ENCODE measurements around the gene PCLO. TPM values are rescaled to one million over a fixed set of nuclear protein-coding genes. Genes with fewer than 3 reads are reported as not detected.

The PCLO gene
- total and polyA plus RNA-seq, 4 donors: 0.04 to 1.1 (median 0.48) TPM

- no peak for TF ChIP-seq RXRA (IDR thresholded peaks at IDR 0.05)
- no peak for TF ChIP-seq HNF4A (conservative IDR thresholded peaks at IDR 0.05)
- no peak for TF ChIP-seq HNF4G (IDR thresholded peaks at IDR 0.05)
- TF ChIP-seq, protein P1, sequence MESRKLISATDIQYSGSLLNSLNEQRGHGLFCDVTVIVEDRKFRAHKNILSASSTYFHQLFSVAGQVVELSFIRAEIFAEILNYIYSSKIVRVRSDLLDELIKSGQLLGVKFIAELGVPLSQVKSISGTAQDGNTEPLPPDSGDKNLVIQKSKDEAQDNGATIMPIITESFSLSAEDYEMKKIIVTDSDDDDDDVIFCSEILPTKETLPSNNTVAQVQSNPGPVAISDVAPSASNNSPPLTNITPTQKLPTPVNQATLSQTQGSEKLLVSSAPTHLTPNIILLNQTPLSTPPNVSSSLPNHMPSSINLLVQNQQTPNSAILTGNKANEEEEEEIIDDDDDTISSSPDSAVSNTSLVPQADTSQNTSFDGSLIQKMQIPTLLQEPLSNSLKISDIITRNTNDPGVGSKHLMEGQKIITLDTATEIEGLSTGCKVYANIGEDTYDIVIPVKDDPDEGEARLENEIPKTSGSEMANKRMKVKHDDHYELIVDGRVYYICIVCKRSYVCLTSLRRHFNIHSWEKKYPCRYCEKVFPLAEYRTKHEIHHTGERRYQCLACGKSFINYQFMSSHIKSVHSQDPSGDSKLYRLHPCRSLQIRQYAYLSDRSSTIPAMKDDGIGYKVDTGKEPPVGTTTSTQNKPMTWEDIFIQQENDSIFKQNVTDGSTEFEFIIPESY (IDR thresholded peaks at IDR 0.05): no peak
- TF ChIP-seq JUND (IDR thresholded peaks at IDR 0.05): no peak
- TF ChIP-seq NR2F2 (IDR thresholded peaks at IDR 0.05): no peak
- TF ChIP-seq SP1 (IDR thresholded peaks at IDR 0.05): no peak
These were observed 372.6 kb downstream of the PCLO start (continued) for GRCh38 chr7:82789883-82790609.

GRCh38 chr7:82778021-82778420 is 384.7 kb downstream of the PCLO start:
- Histone ChIP-seq H3K27me3 (ENCODE audit: control insufficient read depth in 4 of 4, insufficient read depth in 4 of 4, low read length in 3 of 4) (no peaks in the 10 kb centered on the region), H3K4me1 (ENCODE audit: control insufficient read depth in 4 of 4, insufficient read depth in 4 of 4, low read length in 3 of 4) (no peaks in the 10 kb centered on the region), H3K36me3 (ENCODE audit: control insufficient read depth in 4 of 4, insufficient read depth in 3 of 4, low read depth in 1 of 4, low read length in 3 of 4) (no peaks in the 10 kb centered on the region), H3K9ac (ENCODE audit: low read depth in 1 of 2, low read length in 2 of 2) (no peak overlapping the region), H3K4me3 (ENCODE audit: low read depth in 1 of 3, low read length in 3 of 3) (no peak overlapping the region), H3K9me3 (ENCODE audit: control insufficient read depth in 4 of 4, low read length in 3 of 4) (no peaks in the 10 kb centered on the region), H3K27ac (ENCODE audit: low read depth in 1 of 2, low read length in 2 of 2) (no peak overlapping the region)
- no peak for DNase-seq (ENCODE audit: low spot score)
- WGBS: 46% methylated on average over 1 of the region's 1 CpG
- TF ChIP-seq HNF4A (conservative IDR thresholded peaks at IDR 0.05): no peak
- TF ChIP-seq REST (IDR thresholded peaks at IDR 0.05): no peak
- TF ChIP-seq RXRA (IDR thresholded peaks at IDR 0.05): no peak
- TF ChIP-seq, protein P1 (IDR thresholded peaks at IDR 0.05): no peak
- no peak for TF ChIP-seq MAX (IDR thresholded peaks at IDR 0.05)
- no peak for TF ChIP-seq JUND (IDR thresholded peaks at IDR 0.05)
- TF ChIP-seq NR2F2 (IDR thresholded peaks at IDR 0.05): no peak
- no peak for TF ChIP-seq RAD21 (IDR thresholded peaks at IDR 0.05)
- no peak for TF ChIP-seq TAF1 (conservative IDR thresholded peaks at IDR 0.05)
- no peak for TF ChIP-seq CTCF (IDR thresholded peaks at IDR 0.05; ENCODE audit: low read depth, low read length, missing input control)
- TF ChIP-seq EGR1 (IDR thresholded peaks at IDR 0.05; ENCODE audit: low read depth in 2 of 2): no peak
- no peak for TF ChIP-seq SP1 (IDR thresholded peaks at IDR 0.05)
- TF ChIP-seq, protein P2, sequence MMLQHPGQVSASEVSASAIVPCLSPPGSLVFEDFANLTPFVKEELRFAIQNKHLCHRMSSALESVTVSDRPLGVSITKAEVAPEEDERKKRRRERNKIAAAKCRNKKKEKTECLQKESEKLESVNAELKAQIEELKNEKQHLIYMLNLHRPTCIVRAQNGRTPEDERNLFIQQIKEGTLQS (IDR thresholded peaks at IDR 0.05): no peak
- no peak for TF ChIP-seq FOXA1 (IDR thresholded peaks at IDR 0.05)
- TF ChIP-seq HNF4G (IDR thresholded peaks at IDR 0.05): no peak

Measured in liver (tissue), 9 donors.